NCI-H2227 (cell line): ENCODE measurements around the gene RHBDL1.

Source experiments
- DNase-seq: peaks from one replicate; lab custom pipeline; 2025; ENCODE audit not compliant: unreplicated experiment; lab: John Stamatoyannopoulos, UW

RHBDL1 gene

DNA sequence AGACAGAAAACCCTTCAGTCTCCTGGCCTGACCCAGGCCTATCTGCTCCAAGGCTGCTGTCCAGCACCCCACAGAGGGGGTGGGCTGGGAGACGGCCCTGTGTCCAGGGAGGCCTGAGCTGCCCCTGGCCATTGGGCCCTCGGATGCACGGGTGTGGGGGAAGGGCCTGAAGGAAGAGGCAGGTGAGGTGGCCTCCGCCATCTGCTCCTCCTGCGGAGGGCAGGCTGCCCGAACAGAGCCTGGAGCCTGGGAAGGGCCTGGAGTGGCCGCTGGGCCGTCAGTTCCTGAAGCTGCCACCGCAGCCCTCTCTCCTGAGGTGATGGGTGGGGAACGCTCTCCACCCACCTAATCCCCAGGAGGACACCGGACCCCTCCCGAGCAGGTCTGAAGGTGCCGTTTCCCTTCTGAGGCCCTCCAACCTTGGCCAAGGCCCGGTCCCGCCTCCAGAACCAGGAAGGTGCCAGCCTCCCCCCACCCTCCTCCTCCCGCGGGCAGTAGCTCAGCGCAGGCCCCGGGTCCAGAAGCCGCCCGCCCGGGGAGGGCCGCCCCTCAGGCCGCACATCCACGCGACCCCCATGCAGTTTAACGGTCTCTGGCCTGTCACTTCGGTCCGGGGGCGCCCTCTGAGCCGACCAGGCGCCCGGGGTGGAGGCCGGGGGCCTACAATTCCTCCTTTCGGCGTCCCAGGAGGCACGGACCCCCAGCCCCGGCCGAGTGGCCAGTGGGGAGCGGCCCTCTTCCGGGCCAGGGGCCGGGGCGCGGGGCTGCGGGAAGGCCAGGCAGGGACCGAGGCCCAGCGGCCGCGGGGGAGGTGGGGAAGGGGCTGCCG is 29.3 kb downstream of the RHBDL1 start:
- DNase-seq, result peak; percentile 40

DNA sequence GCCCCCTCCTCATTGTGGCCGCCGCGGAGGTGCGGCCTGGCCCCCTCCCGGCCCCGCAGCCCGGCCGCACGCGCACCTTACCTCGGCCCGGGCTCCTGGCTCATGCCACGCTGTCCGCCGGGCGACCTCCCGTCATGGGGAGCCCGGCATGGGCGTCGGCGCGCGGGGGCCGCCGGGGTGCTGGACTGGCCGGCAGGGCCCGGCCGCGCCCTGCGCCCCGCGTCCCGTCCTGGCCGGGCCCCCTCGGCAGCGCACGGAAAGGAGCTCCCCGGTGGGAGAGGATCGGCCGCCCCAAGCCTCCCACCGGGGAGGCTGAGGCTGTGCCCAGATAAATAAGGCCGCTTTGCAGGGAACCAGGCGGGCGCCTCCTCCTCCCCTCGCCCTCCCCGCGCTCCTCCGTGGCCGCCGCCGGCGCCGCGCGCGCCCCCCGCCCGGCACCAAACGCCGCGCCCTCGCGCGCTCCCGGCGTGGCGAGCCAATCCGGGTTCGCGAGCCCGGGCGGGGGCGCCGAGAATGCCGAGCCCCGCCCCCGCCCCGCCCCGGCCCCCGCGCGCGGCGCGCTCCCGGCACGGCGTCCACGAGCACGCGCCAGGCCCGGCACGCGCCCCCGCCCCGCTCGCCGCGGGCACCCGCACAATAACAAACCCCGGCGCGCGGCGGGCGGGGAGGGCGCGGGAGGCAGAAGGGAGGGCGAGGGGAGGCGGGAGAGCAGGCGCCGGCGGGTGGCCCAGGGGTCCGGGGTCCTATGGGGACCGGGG is 30.1 kb downstream of the RHBDL1 start, which contains the start of gene FBXL16:
FBXL16 (minus strand) TSS at position 371 of the 758 bp plus-strand sequence. CDS start 8,396 bp downstream, outside the sequence.
- DNase-seq, result peak; percentile 94

DNA sequence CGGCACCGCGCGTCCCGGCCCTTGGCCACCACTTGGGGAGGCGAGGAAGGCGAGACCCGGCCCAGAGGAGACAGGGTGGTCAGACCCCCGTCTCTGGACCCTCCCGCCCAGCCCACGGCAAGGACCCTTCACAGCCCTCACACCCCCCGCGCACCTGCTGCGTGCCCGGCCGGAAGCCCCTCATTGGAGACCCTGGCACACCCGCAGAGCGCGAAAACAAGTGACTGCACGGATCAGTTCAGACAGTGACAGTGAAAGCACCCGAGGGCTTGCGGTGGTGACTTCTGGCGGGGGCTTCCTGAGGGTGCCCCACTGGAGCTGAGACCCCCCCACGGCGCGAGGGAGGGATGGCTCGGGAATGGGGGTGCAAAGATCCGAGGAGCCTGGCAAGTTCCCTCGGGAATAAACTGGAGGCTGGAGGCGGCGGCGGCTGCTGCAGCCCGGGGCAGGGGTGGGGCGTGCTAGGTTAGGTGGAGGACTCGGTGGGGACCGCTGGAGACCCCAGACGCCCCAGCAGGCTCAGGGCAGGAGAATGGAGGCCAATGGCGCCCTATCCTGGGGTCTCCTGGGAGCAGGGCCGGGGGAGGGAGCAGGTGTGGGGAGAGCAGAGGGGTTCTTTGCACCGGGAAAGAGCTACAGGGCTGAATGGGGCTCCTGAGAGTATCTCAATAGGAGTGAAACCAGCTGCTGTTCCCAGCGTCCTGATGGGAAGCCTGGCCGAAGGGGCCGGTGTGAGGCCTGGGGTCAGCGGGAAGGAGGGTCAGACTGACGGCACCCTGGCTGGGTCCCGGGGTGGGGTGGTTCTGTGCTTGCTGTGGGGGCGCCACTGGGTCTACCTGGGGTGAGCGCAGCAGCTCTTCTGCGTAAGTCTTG is 31.0 kb downstream of the RHBDL1 start:
- DNase-seq, result peak; percentile 47

DNA sequence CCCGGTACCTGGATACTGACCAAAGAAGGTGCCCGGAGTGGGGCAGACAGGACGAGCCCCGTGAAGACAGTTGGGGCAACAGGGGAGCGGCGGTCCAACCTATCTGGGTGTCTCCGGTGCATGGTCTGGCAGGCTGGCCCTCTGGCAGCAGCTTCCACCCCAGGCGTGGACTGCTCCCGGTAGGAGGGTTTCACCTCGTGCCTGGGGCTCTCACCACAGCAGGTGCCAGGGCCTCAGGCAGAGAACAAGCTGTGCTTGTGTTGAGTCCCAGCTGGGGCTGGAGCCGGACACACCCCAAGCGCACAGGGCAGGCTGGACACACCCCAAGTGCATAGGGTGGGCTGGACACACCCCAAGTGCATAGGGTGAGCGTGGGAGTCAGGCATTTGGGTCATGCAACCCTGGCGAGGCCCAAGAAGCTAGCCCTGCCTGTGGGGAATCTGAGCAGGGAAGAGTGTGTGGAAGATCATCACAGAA is 31.6 kb downstream of the RHBDL1 start:
- no peak for DNase-seq

DNA sequence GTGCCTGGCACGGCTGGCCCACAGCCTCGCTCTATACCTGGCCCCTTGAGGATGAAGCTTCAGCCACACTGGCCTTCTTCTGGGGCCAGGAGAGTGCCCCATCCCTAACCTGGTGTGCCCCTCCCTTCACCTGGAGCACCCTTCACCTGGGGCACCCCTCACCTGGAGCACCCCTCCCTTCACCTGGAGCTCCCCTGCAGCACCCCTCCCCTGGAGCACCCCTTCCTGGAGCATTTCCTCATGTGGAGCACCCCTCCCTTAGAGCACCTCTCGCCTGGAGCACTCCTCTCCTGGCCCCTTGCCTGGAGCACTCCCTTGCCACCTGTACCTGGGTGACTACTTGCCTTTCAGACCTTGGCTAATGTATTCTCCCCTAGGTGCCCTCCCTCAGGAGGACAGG is 32.5 kb downstream of the RHBDL1 start:
- no peak for DNase-seq

GRCh38 chr16:708959-709358 is 33.5 kb downstream of the RHBDL1 start:
- no peak for DNase-seq

DNA sequence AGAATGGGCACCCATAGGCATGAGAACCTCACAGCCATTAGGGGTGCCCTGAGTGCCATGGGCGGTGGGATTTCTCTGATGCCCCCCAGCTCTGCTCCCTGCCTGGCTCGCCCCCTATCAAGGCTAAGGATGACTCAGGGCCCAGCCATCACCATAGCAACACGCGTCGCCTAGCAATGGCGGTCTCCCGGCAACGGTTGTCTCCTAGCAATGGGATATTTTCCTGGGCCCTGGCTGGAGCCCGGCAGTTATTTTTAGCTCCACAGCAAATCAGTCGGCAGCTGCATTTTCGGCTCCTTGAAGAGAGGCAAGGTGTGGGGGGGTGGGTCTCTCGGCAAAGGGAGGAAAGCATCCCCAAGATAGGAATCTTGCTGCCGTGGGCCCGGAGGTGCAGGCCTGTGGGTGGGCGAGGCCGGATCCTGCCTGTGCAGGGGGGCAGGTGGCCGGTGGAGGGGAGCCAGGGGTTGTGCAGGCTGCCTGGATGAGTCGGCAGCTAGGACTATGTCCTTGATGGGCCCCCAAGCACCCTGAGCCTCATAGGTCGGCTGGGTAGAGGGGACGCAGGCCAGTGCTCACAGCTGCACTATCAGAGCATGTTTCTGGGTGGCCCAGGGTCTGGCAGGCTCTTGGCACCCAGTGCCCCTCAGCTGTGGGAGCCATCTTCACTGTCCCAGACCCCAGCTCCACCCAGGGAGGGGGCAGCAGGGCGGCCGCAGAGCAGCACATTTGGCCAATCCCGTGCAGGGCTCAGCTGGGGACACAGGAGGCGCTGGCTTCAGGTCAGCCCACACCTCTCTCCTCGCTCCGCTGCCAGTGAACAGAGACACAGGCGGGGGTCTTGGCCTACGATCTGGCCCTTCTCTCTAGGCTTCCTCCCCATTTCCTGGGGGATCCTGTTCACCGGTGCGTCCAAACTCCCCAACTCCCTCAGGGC is 34.4 kb downstream of the RHBDL1 start:
- peak; percentile 98 for DNase-seq

DNA sequence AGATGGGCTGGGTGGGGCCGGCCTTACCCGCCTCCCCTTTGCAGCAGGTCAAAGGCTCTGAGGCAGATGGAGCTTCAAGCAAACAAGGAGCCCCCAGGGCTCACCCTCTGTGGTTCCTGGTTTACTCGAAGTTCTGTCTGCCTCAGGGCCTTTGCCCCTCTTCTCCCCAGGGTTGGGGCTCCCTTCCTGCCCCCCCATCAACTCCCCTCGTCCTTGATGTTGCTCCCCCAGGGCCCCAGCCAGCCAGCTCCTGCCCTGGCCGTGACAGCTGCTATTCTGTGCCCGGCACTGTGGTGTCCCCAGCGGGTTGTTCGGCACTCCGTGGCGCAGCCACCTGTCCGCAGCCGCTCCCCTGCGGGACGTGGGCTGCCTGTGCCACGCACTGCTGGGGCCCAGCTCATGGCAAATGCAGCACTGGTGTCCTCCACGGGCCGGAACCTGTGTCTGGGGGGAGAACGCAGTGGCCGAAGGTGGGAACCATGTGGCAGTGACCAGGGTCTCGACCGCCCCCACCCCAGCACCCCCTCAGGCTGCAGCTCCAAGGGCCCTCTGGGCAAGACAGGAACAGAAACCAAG is 35.1 kb downstream of the RHBDL1 start:
- no peak for DNase-seq

DNA sequence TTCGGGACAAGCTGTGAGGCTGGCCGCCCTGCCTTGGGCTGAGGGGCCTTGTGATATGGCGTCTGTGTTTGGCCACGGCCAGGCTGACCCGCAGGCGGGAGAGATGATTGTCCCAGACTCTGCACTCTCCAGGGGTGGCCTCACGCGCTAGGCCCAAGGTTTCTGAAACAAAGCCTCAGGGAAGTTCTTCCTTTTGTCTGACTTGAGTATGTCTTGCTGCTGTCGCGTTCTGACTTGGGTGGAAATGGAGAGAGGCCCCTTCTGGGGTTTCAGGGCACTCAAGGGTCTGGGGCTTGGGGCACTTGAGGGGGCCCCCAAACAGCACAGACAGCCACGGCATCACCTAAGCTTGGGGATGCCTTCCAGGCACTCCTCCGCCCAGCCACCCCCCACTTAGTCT is 35.6 kb downstream of the RHBDL1 start:
- DNase-seq, result peak; percentile 35

- peak; percentile 81 for DNase-seq
Observed at GRCh38 chr16:711548-712320, 36.3 kb downstream of the RHBDL1 start.

DNA sequence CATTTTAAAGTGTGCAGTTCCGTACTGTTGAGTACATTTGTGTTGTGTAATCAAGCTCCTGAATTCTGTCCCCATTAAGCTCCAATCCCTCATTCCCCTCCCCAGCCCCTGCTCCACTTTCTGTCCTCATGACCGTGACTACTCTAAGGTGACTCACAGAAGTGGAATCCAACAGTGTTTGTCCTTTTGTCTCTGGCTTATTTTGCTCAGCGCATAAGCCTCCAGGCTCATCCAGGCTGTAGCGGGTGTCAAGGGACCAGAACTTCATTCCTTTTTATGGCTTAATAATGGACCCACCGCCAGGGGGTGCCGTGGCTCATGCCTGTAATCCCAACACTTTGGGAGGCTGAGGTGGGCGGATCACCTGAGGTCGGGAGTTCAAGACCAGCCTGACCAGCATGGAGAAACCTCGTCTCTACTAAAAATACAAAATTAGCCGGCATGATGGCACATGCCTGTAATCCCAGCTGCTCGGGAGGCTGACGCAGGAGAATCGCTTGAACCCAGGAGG is 37.3 kb downstream of the RHBDL1 start:
- peak; percentile 59 for DNase-seq

DNA sequence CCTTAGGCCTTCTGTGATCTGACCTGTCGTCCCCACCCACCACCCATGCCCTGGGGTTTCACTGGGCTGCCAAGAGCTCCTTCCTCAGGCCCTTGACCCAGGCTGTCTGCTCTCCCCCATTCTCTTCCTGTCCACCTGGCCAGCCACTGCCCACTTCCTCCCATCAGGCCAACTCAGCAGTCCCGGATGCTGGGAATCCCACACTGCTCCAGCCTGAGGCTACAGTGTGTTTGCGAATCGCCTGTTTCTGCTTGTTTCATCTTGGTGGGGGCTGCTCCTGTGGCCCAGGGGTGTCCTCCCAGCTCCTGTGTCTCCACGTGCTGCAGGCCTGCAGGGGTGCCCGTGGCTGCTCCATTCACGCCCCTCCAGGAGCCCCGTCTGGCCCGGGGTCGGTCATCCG is 38.6 kb downstream of the RHBDL1 start:
- DNase-seq, result no peak

GRCh38 chr16:714558-715476 is 39.3 kb downstream of the RHBDL1 start, which contains the start of gene METRN:
TSS of gene METRN (plus strand) at chr16:715118. CDS start at chr16:715290, 172 bp downstream.
- DNase-seq, result peak; percentile 95

- peak; percentile 72 for DNase-seq
Observed at GRCh38 chr16:715477-716199, 40.2 kb downstream of the RHBDL1 start.

DNA sequence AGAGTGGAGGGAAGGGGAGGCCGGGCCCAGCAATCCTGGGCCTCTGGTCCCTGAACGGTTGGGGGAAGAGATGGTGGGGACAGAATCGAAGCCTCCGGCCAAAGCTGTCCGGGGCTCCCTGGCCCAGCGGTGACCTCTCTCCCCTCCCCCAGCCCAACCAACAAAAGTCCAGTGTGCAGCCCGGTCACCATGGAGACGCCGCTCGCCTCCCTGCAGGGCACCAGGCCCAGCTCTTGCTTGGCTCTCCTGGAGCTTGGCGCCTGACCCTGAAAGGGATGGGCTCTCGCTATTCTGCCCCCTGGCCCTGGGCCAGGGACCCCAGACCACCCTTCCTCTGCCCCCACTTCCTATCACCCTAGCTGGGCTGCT is 40.7 kb downstream of the RHBDL1 start:
- peak; percentile 72 for DNase-seq

DNA sequence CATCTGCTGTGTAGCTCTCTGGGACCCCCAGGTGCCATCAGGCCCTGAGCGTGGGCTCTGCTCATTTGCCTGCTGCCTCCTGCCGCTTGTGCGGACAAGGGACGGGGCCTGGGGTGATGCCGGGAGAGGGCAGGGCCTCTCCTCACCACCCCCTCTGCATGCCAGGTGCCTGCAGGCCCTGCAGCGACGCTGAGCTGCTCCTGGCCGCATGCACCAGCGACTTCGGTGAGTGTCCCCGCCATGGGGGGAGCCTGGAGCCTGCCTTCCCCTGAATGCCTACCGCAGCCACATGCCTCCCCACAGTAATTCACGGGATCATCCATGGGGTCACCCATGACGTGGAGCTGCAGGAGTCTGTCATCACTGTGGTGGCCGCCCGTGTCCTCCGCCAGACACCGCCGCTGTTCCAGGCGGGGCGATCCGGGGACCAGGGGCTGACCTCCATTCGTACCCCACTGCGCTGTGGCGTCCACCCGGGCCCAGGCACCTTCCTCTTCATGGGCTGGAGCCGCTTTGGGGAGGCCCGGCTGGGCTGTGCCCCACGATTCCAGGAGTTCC is 41.4 kb downstream of the RHBDL1 start:
- peak; percentile 28 for DNase-seq
